Measurements from ENCODE around the gene RPL22.
"Not testable (repeated sequence)": the region's sequence is repeated elsewhere in the genome, so short reads cannot be mapped to it uniquely, and the experiment has no call there.

The RPL22 gene

DNA sequence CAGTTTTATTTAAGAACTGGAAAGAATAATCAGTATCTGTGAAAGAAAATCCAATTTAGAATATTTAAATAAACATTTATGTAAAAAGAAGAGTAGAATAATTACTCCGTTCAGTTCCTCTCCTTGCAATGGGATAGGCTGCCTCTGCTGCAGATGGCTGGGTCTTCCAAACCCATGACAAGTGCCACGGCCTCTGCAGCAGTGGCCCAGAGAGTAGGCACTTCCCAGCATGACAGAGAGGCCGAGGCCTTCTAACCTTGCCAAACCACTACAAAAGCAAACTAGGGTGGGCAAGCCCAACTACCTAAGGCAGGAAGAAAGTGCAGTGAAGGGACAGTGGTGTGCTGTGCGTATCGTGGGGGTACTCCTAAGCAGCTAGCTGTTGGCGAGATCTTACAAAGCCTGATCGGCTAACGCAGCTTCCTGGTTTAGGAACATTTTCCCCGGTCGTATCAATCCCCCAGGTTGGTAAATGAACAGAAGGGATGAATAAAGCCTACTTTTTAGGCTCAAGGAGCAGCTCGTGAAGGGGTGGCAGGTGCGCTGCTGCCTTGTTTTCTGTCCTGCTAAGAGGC, 21.9 kb upstream of the RPL22 start:
- Histone ChIP-seq H3K4me1 (no peaks in the 10 kb centered on the region), H3K36me3 (peaks cover 23% of the 10 kb centered on the region)
- TF ChIP-seq, protein P1, sequence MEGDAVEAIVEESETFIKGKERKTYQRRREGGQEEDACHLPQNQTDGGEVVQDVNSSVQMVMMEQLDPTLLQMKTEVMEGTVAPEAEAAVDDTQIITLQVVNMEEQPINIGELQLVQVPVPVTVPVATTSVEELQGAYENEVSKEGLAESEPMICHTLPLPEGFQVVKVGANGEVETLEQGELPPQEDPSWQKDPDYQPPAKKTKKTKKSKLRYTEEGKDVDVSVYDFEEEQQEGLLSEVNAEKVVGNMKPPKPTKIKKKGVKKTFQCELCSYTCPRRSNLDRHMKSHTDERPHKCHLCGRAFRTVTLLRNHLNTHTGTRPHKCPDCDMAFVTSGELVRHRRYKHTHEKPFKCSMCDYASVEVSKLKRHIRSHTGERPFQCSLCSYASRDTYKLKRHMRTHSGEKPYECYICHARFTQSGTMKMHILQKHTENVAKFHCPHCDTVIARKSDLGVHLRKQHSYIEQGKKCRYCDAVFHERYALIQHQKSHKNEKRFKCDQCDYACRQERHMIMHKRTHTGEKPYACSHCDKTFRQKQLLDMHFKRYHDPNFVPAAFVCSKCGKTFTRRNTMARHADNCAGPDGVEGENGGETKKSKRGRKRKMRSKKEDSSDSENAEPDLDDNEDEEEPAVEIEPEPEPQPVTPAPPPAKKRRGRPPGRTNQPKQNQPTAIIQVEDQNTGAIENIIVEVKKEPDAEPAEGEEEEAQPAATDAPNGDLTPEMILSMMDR (IDR thresholded peaks at IDR 0.05; ENCODE audit: low read depth, low read length), result no peak

DNA sequence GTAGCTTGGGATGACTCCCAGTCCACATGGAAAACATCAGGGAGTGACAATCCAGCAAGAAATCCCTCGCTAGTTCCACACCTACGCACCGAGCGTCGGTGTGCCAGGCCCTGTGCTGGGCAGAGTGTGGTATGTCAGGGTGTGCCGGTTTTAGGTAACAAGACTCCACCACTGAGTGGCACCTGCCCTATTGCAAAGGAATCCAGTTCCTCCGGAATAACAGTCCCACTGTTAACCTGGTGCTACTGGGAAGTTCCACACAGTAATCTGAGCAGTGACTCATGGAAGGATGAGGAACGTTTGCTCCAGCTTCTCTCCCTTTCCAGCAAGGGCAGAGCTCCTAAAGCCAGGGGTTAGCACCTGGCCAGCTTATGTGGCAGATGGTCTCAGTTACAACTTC, 20.8 kb upstream of the RPL22 start:
- H3K27me3 ChIP-seq, result no peaks in the 10 kb centered on the region
- peaks cover 20% of the 10 kb centered on the region for H3K36me3 ChIP-seq
- no peak for DNase-seq
- no peak overlapping the region for H3K4me3 ChIP-seq (ENCODE audit: low read depth, low read length)
- TF ChIP-seq, protein P1 (IDR thresholded peaks at IDR 0.05; ENCODE audit: low read depth, low read length), result no peak
- H3K9me3 ChIP-seq, result no peaks in the 10 kb centered on the region
- no peaks in the 10 kb centered on the region for H3K4me1 ChIP-seq

More for the DNA sequence above, 21.9 kb upstream of the RPL22 start:
- Histone ChIP-seq H3K27me3 (no peaks in the 10 kb centered on the region), H3K9me3 (no peaks in the 10 kb centered on the region), H3K4me3 (ENCODE audit: low read depth, low read length) (no peak overlapping the region)
- DNase-seq, result no peak

DNA sequence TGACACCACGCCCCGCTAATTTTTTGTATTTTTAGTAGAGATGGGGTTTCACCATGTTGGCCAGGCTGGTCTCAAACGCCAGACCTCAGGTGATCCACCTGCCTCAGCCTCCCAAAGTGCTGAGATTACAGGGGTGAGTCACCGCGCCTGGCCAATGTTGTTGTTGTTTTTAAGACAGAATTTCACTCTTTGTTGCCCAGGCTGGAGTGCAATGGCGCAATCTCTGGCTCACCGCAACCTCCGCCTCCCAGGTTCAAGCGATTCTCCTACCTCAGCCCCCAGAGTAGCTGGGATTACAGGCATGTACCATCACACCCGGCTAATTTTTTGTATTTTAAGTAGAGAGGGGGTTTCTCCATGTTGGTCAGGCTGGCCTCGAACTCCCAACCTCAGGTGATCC, 20.2 kb upstream of the RPL22 start:
- not testable (repeated sequence) for H3K4me3 ChIP-seq (ENCODE audit: low read depth, low read length); H3K4me1 ChIP-seq; H3K9me3 ChIP-seq; H3K27me3 ChIP-seq; DNase-seq
- H3K36me3 ChIP-seq, result peaks cover 14% of the 10 kb centered on the region

DNA sequence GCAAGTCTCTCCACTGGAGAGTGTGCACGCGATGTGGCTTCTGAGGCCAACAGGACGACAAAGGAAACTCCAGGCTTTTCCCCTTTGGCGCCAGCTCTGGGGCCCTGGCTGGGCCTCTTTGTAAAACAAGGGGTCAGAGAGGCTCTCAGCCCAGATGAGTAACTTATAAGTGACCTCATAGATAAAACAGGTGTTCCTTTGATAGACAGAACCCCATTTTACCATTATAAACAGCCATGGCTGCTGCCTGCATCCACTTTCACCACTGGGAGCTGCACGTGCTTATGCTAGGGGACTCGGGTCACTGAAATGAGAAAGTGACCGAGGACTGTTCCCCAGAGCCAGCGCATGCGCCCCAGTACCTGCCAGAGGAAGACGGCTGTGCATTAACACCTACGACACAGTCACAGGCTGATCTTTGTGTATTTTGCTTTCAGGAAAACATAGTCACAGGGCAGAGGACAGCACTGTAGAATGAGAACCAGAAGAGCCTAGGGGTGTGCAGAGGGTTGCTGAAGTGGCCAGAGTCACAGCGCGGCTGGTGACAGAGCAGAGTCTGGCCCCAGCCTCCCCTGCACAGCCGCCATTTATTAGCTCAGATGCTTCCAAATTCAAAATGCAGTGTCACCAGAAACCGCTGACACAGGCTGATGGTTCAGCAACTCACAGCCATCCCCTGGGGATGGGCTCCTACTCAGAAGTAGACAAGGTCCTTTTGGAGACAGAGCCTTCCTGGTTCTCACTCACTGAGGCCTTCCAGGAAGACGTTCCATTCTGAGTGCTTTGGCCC, 19.2 kb upstream of the RPL22 start:
- Histone ChIP-seq H3K4me1 (no peaks in the 10 kb centered on the region), H3K9me3 (no peaks in the 10 kb centered on the region), H3K27me3 (no peaks in the 10 kb centered on the region), H3K4me3 (ENCODE audit: low read depth, low read length) (no peak overlapping the region), H3K36me3 (peaks cover 6% of the 10 kb centered on the region)
- TF ChIP-seq, protein P1 (IDR thresholded peaks at IDR 0.05; ENCODE audit: low read depth, low read length), result no peak
- no peak for DNase-seq

DNA sequence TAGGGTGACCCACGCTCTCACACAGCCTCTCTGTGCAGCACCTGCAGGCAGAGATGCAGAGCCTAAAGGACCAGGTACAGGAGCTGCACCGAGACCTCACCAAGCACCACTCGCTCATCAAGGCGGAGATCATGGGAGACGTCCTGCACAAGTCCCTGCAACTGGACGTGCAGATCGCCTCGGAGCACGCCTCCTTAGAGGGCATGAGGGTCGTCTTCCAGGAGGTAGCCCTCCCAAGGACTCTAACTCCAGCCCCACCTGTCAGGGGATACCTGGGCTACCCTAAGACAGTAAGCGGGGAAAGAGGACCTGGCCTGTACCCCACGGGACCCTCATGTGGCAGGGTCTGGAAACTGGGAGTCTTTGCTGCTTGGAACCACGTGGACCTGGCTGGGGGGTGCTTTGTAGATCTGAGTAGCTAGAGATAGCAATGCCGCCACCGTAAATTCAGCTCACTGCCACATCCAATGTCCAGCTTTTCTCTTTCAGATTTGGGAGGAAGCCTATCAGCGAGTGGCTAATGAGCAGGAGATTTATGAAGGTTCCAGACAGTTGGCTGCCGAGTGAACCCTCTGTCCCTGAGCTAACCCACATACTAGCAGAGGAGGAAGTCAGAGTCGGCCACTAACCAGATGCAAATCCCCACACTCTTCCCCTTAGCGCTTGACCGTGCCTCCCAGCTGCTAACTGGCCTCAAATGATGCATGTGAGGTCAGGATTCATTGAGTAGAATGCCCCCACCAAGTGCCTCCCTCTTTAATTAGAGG, 13.0 kb upstream of the RPL22 start:
- Histone ChIP-seq H3K27me3 (no peaks in the 10 kb centered on the region), H3K36me3 (peaks cover 4% of the 10 kb centered on the region), H3K9me3 (no peaks in the 10 kb centered on the region), H3K4me3 (ENCODE audit: low read depth, low read length) (no peak overlapping the region), H3K4me1 (no peaks in the 10 kb centered on the region)
- DNase-seq, result no peak
- TF ChIP-seq, protein P1 (IDR thresholded peaks at IDR 0.05; ENCODE audit: low read depth, low read length), result no peak

DNA sequence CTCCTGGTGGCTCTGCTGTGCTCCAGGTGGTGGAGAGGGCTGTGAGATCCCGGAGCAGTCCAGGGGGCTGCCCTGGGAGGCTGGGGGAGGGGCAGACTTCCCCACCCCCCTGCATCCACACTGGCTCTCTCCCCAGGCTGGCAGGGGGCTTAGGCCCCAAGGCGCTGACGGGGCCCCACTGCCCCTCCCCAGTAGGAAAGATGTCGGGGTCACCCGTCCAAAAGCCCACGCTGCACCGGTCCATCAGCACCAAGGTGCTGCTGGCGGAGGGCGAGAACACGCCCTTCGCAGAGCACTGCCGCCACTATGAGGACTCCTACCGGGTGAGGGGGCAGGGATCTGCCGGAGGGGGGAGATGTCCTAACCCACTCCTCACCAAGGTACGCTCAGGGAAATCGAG, 12.3 kb upstream of the RPL22 start:
- H3K36me3 ChIP-seq, result peaks cover 4% of the 10 kb centered on the region
- no peaks in the 10 kb centered on the region for H3K27me3 ChIP-seq
- no peak for DNase-seq
- TF ChIP-seq, protein P1 (IDR thresholded peaks at IDR 0.05; ENCODE audit: low read depth, low read length), result no peak
- no peaks in the 10 kb centered on the region for H3K9me3 ChIP-seq
- H3K4me3 ChIP-seq (ENCODE audit: low read depth, low read length), result no peak overlapping the region
- H3K4me1 ChIP-seq, result no peaks in the 10 kb centered on the region

Data from BE2C (cell line).